ENCODE results near the gene SCGB1A1.

Gene SCGB1A1

DNA sequence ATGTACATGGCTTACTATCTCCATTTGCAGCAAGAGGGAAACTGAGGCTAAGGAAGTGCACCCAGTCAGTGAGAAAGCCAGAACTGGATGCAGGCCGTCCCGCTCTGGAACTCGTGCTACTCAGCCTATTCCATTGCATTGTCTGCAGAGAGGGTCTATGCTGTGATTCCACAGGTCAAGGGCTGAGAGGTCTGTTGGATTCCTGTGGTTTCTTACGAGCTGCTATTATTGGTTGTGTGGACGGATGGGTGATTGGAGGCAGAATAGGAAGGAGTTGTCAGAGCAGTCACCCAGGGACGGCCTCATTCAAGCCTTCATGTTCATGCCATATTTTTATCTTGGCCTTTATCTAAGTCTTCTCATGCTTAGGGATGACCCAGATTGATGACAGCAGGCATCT lies 33.4 kb downstream of the SCGB1A1 start:
- no peak overlapping the region for H3K27ac ChIP-seq
- TF ChIP-seq, protein P1, sequence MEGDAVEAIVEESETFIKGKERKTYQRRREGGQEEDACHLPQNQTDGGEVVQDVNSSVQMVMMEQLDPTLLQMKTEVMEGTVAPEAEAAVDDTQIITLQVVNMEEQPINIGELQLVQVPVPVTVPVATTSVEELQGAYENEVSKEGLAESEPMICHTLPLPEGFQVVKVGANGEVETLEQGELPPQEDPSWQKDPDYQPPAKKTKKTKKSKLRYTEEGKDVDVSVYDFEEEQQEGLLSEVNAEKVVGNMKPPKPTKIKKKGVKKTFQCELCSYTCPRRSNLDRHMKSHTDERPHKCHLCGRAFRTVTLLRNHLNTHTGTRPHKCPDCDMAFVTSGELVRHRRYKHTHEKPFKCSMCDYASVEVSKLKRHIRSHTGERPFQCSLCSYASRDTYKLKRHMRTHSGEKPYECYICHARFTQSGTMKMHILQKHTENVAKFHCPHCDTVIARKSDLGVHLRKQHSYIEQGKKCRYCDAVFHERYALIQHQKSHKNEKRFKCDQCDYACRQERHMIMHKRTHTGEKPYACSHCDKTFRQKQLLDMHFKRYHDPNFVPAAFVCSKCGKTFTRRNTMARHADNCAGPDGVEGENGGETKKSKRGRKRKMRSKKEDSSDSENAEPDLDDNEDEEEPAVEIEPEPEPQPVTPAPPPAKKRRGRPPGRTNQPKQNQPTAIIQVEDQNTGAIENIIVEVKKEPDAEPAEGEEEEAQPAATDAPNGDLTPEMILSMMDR (conservative IDR thresholded peaks at IDR 0.05) = no peak

DNA sequence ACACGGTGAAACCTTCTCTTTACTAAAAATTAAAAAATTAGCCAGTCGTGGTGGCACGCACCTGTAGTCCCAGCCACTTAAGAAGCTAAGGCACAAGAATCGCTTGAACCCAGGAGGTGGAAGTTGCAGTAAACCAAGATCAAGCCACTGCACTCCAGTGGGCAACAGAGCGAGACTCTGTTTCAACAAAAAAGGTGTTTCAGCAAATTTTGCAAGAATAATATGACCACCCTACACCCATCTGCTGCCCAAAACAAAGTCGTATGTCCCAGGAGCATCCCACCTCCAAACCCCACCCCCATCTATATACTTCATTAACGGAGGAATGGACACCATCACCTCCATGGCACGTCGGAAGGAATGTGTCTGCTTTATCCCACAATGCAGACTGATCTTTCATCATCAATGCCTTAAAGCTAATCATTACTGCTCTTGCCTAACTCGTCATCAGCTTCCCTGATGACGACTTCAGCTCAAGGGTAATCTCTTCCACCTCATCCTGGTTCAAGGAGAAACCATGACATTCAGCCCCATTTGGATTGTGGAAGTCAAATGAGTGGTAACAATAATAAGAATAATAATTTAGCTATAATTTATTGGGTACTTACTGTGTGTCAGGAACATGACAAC lies 34.1 kb downstream of the SCGB1A1 start:
- H3K27ac ChIP-seq = no peak overlapping the region
- TF ChIP-seq, protein P1 (conservative IDR thresholded peaks at IDR 0.05) = no peak

GRCh38 chr11:62456630-62457029 lies 37.8 kb downstream of the SCGB1A1 start:
- TF ChIP-seq, protein P1 (conservative IDR thresholded peaks at IDR 0.05) = no peak
- no peak overlapping the region for H3K27ac ChIP-seq

DNA sequence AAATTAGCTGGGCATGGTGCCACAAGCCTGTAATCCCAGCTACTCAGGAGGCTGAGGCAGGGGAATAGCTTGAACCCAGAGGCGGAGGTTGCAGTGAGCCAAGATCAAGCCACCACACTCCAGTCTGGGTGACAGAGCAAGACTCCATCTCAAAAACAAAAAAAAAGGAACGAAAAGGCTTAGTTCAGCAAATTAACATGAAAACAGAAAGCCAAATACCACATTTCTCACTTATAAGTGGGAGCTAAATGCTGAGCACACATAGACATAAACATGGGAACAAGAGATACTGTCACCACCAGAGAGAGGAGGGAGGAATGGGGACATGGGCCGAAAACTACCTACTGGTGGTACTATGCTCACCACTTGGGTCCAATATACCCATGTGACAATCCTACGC lies 38.6 kb downstream of the SCGB1A1 start:
- H3K27ac ChIP-seq = no peak overlapping the region
- TF ChIP-seq, protein P1 (conservative IDR thresholded peaks at IDR 0.05) = no peak

DNA sequence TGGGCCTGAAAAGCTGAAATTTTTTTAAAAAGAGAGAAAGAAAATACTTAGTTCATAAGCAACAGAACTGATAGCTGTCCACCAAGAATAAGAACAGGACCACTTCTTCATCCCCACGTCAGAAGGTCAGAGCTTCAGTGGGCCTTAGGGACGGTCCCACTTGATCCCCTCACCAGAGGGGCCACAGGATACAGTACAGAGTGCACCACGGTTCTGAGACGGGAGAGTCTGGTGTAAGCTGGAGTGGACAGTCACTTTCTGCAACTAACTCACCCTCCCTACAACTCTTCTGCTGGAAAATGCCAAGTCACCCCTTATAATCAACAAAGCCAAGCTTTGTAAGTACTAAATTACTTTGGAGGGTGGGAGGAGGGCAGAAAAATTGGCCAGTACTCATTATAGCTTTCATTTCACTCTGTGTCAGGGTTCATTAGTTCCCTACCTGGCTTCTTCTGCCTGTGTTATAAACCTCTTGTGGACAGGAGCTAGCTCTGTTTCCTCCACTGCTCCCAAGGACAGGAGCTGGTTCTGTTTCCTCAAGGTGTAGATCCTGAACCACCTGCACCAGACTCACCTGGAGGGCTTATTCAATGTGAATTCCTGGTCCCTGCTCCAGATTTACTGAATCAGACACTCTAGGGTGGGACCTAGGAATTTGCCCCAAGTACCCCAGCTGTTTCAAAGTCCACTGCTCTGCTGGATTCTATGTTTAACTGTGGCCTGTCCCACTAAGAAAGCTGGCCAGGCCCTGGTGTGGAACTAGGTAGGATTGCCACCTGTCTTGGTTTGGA lies 39.6 kb downstream of the SCGB1A1 start:
- TF ChIP-seq, protein P1 (conservative IDR thresholded peaks at IDR 0.05) = no peak
- H3K27ac ChIP-seq = no peak overlapping the region

- no peak overlapping the region for H3K27ac ChIP-seq
- TF ChIP-seq, protein P1 (conservative IDR thresholded peaks at IDR 0.05) = no peak
These were observed 40.2 kb downstream of the SCGB1A1 start for GRCh38 chr11:62459080-62459479.

GRCh38 chr11:62461740-62462507 lies 43.1 kb downstream of the SCGB1A1 start:
- TF ChIP-seq, protein P1 (conservative IDR thresholded peaks at IDR 0.05) = no peak
- H3K27ac ChIP-seq = no peak overlapping the region

Data from VCaP (cell line).